Parathyroid adenoma (tissue), 2 donors: ENCODE measurements around the gene PBLD.

Source experiments
- H2AFZ ChIP-seq: fragments of 300-600 bp; sonication (generic); one replicate; pipeline ENCODE4 v1.7.0; 2017; ENCODE audit warnings: antibody characterized with exemption, mild to moderate bottlenecking
- H3K27ac ChIP-seq: fragments of 300-600 bp; sonication (generic); one replicate; pipeline ENCODE4 v1.7.0; 2017
- H3K27me3 ChIP-seq: fragments of 300-600 bp; sonication (generic); one replicate; pipeline ENCODE4 v1.7.0; 2017; ENCODE audit warnings: low read length; ENCODE audit not compliant: control insufficient read depth, insufficient read depth
- H3K36me3 ChIP-seq: fragments of 300-600 bp; sonication (generic); one replicate; pipeline ENCODE4 v1.7.0; 2017; ENCODE audit warnings: low read length; ENCODE audit not compliant: control insufficient read depth, insufficient read depth
- H3K4me1 ChIP-seq: fragments of 300-600 bp; sonication (generic); one replicate; pipeline ENCODE4 v1.7.0; 2017; ENCODE audit warnings: control low read depth
- H3K4me2 ChIP-seq: fragments of 300-600 bp; sonication (generic); one replicate; pipeline ENCODE4 v1.7.0; 2017; ENCODE audit warnings: low read length
- H3K4me3 ChIP-seq: fragments of 300-600 bp; sonication (generic); one replicate; pipeline ENCODE4 v1.7.0; 2017; ENCODE audit warnings: low read depth, low read length
- H3K79me2 ChIP-seq: fragments of 300-600 bp; sonication (generic); one replicate; pipeline ENCODE4 v1.7.0; 2017; ENCODE audit warnings: control low read depth
- H3K9ac ChIP-seq: fragments of 300-600 bp; sonication (generic); one replicate; pipeline ENCODE4 v1.7.0; 2017; ENCODE audit warnings: mild to moderate bottlenecking
- H3K9me3 ChIP-seq: fragments of 300-600 bp; sonication (generic); one replicate; pipeline ENCODE4 v1.7.0; 2017; ENCODE audit warnings: low read length; ENCODE audit not compliant: control insufficient read depth
- CTCF ChIP-seq: fragments of 300-600 bp; sonication (generic); IDR thresholded peaks from one replicate; pipeline ENCODE4 v1.7.0; 2017; ENCODE audit warnings: antibody characterized with exemption, mild to moderate bottlenecking
- donor health status: primary hyperparathyroidism.

The PBLD gene

DNA sequence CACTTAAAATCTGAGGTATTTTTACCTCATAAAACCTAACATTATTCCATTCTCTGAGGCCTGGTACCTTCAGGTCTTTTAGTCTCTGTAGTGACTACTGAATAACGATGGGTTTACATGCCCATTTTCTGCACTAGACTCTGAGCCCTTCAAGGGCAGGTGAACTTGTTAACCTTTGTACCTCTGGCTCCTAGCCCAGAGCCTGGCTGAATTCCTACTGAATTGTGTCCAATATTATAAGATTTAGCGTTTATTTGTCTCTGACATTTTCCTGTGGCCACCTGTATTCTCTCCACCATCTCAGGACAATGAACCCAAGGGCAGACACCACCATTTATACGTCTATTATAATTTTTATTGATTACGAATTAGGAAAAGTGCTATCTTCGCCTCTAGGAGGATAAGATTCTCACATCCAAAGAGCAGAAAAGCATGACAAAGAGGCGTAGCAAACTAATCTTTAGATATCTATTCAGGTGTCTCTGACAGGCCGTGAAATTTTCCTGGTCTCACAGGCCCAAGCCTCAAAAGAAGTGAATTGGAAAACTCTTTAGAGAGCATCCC lies 28.8 kb downstream of the PBLD start:
- no peak for TF ChIP-seq CTCF
- Histone ChIP-seq H3K36me3 (no peaks in the 10 kb centered on the region), H3K27ac (no peak overlapping the region), H2AFZ (peak overlapping the region; percentile 54), H3K4me2 (no peak overlapping the region), H3K9ac (no peak overlapping the region), H3K4me1 (peaks cover 5% of the 10 kb centered on the region), H3K4me3 (no peak overlapping the region), H3K27me3 (no peaks in the 10 kb centered on the region), H3K79me2 (no peaks in the 10 kb centered on the region), H3K9me3 (no peaks in the 10 kb centered on the region)

GRCh38 chr10:68302871-68303270 lies 29.9 kb downstream of the PBLD start:
- Histone ChIP-seq H3K27ac (no peak overlapping the region), H3K79me2 (no peaks in the 10 kb centered on the region), H3K4me3 (no peak overlapping the region), H3K9me3 (no peaks in the 10 kb centered on the region), H3K9ac (no peak overlapping the region), H3K4me2 (no peak overlapping the region), H2AFZ (no peak overlapping the region), H3K27me3 (no peaks in the 10 kb centered on the region), H3K4me1 (peaks cover 5% of the 10 kb centered on the region), H3K36me3 (no peaks in the 10 kb centered on the region)
- TF ChIP-seq CTCF = no peak

DNA sequence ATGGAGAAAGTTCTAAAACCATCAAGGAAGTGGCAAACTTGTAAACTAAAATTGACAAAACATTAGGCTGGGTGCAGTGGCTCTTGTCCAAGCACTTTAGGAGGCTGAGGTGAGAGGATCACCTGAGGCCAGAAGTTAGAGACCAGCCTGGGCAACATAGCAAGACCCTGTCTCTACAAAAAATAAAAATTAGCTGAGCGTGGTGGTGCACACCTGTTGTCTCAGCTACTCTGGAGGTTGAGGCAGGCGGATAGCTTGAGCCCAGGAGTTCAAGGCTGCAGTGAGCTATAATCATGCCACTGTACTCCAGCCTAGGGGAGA lies 30.3 kb downstream of the PBLD start:
- Histone ChIP-seq H3K36me3 (no peaks in the 10 kb centered on the region), H3K4me2 (no peak overlapping the region), H3K27ac (no peak overlapping the region), H2AFZ (peak overlapping the region; percentile 47), H3K79me2 (no peaks in the 10 kb centered on the region), H3K27me3 (no peaks in the 10 kb centered on the region), H3K9me3 (no peaks in the 10 kb centered on the region), H3K4me3 (no peak overlapping the region), H3K9ac (no peak overlapping the region), H3K4me1 (peaks cover 5% of the 10 kb centered on the region)
- TF ChIP-seq CTCF = no peak

DNA sequence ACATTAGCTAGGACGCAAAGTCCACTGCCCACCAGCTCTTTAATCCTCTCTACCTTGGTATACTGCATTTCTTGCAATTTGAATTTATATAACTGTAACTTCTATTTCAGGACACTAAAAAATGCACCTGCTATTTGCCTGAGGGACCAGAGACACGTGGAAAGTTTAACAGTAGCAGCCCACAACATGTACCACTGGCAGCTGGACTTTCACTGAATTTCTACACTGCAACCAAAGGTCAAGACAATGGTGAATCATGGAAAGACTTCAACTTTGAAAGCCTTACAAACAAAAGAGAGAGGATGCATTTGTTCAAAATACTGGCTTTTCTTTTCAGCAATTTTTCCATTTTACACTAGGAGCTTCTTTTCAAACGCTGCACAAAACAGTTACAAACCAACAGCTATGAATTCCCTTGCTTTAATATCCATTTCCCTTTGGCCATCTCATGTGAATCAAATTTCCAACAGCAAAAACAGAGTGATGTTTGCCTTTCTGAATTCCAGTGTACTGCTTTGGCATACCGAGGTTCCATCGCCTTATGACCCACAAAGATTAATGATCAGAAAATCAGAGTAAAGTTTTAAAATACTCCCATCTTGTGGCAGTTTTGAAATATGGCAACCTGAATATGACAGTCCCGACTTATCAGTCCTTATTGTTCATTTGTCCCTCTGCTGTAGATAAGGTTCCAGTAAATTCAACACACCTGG lies 30.8 kb downstream of the PBLD start:
- TF ChIP-seq CTCF = peak; percentile 54
- H3K9ac ChIP-seq = no peak overlapping the region
- peaks cover 5% of the 10 kb centered on the region for H3K4me1 ChIP-seq
- no peaks in the 10 kb centered on the region for H3K36me3 ChIP-seq
- H3K9me3 ChIP-seq = no peaks in the 10 kb centered on the region
- H2AFZ ChIP-seq = peak overlapping the region; percentile 47
- no peak overlapping the region for H3K27ac ChIP-seq
- no peak overlapping the region for H3K4me2 ChIP-seq
- H3K27me3 ChIP-seq = no peaks in the 10 kb centered on the region
- no peak overlapping the region for H3K4me3 ChIP-seq
- H3K79me2 ChIP-seq = no peaks in the 10 kb centered on the region

DNA sequence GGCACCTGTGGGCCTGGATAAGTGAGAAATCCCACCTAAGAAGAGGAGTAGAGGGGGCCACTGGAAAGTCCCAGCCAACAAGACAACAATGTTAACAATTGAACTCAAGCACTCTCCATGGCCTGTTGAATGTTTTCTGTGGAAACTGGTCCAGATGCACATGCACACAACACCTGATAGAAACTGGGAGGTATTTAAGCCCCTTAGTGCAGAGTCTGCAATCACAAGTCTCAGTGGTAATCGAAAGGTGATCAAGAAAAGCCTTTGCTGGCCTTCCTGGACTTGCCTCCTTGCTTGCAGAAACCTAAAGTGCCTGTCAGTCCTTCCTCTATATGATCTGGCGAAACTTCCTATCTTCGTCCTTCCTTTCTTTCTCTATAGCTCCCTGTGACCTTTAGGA lies 31.4 kb downstream of the PBLD start:
- Histone ChIP-seq H3K4me2 (no peak overlapping the region), H3K36me3 (no peaks in the 10 kb centered on the region), H3K9me3 (no peaks in the 10 kb centered on the region), H3K27ac (no peak overlapping the region), H3K79me2 (no peaks in the 10 kb centered on the region), H3K27me3 (no peaks in the 10 kb centered on the region), H3K4me1 (peaks cover 5% of the 10 kb centered on the region), H2AFZ (no peak overlapping the region), H3K9ac (no peak overlapping the region), H3K4me3 (no peak overlapping the region)
- no peak for TF ChIP-seq CTCF
